ENCODE data around the gene PHLDA2.
A peak's percentile ranks its signal among the peaks of the same experiment; 100 is the strongest.

Gene PHLDA2

GRCh38 chr11:2950825-2951224 is 21.6 kb upstream of the PHLDA2 start:
- Histone ChIP-seq H3K4me2 (ENCODE audit: low read length, poor library complexity, severe bottlenecking) (no peak overlapping the region), H2BK5ac (ENCODE audit: low read depth, low read length, poor library complexity, severe bottlenecking) (no peak overlapping the region), H2BK15ac (ENCODE audit: low read depth, poor library complexity, severe bottlenecking) (no peak overlapping the region), H3K4me1 (ENCODE audit: control insufficient read depth, insufficient read depth, low read depth, low read length) (peaks cover 40% of the 10 kb centered on the region), H3K27me3 (ENCODE audit: control insufficient read depth in 1 of 2, insufficient read depth in 1 of 2, low read length in 2 of 2) (no peaks in the 10 kb centered on the region), H4K8ac (ENCODE audit: low read length) (no peak overlapping the region), H3K27ac (ENCODE audit: low read length, poor library complexity, severe bottlenecking) (peak overlapping the region; percentile 80), H3K9ac (ENCODE audit: low read length) (no peak overlapping the region), H3K79me1 (replicated peaks; ENCODE audit: low read length, poor library complexity, severe bottlenecking) (peaks cover 20% of the 10 kb centered on the region), H3K14ac (ENCODE audit: low read length in 2 of 2) (no peak overlapping the region), H2AFZ (ENCODE audit: low read depth, low read length) (no peak overlapping the region), H3K4me3 (ENCODE audit: insufficient read depth in 1 of 2, low read depth in 1 of 2, low read length in 2 of 2) (no peak overlapping the region), H4K91ac (ENCODE audit: low read length) (no peak overlapping the region), H2AK5ac (ENCODE audit: low read length, severe bottlenecking) (no peak overlapping the region), H2BK120ac (ENCODE audit: low read depth, low read length) (no peak overlapping the region), H3K18ac (ENCODE audit: low read depth in 1 of 2, low read length in 2 of 2) (no peak overlapping the region), H3K23ac (ENCODE audit: low read length in 2 of 2) (no peak overlapping the region), H3K36me3 (ENCODE audit: control insufficient read depth in 1 of 2, insufficient read depth in 2 of 2, low read depth in 1 of 2, low read length in 2 of 2) (peaks cover 49 to 87% of the 10 kb centered on the region in 2 experiments), H3K9me3 (ENCODE audit: control insufficient read depth, low read length) (no peaks in the 10 kb centered on the region), H2BK12ac (ENCODE audit: low read length in 2 of 2) (no peak overlapping the region), H3K4ac (ENCODE audit: low read depth in 1 of 2, low read length in 2 of 2) (peak overlapping the region in 1 of 2 experiments; percentile 35)
- peak; percentile 59 for DNase-seq
- no CpG with 5 or more reads among the region's 1 CpG for WGBS

- Histone ChIP-seq H3K4me2 (ENCODE audit: low read length, poor library complexity, severe bottlenecking) (no peak overlapping the region), H3K23ac (ENCODE audit: low read length in 2 of 2) (no peak overlapping the region), H2BK15ac (ENCODE audit: low read depth, poor library complexity, severe bottlenecking) (no peak overlapping the region), H2BK120ac (ENCODE audit: low read depth, low read length) (no peak overlapping the region), H4K8ac (ENCODE audit: low read length) (no peak overlapping the region), H3K27me3 (ENCODE audit: control insufficient read depth in 1 of 2, insufficient read depth in 1 of 2, low read length in 2 of 2) (no peaks in the 10 kb centered on the region), H3K14ac (ENCODE audit: low read length in 2 of 2) (peak overlapping the region in 1 of 2 experiments; percentile 89), H2AK5ac (ENCODE audit: low read length, severe bottlenecking) (peak overlapping the region; percentile 76), H3K9ac (ENCODE audit: low read length) (no peak overlapping the region), H2AFZ (ENCODE audit: low read depth, low read length) (no peak overlapping the region), H3K27ac (ENCODE audit: low read length, poor library complexity, severe bottlenecking) (no peak overlapping the region), H4K91ac (ENCODE audit: low read length) (peak overlapping the region; percentile 22), H3K9me3 (ENCODE audit: control insufficient read depth, low read length) (no peaks in the 10 kb centered on the region), H3K79me1 (replicated peaks; ENCODE audit: low read length, poor library complexity, severe bottlenecking) (peaks cover 20% of the 10 kb centered on the region), H3K18ac (ENCODE audit: low read depth in 1 of 2, low read length in 2 of 2) (peak overlapping the region in 1 of 2 experiments; percentile 59), H3K4ac (ENCODE audit: low read depth in 1 of 2, low read length in 2 of 2) (no peak overlapping the region), H2BK12ac (ENCODE audit: low read length in 2 of 2) (peak overlapping the region in 1 of 2 experiments; percentile 80), H3K36me3 (ENCODE audit: control insufficient read depth in 1 of 2, insufficient read depth in 2 of 2, low read depth in 1 of 2, low read length in 2 of 2) (peaks cover 49 to 78% of the 10 kb centered on the region in 2 experiments), H3K4me1 (ENCODE audit: control insufficient read depth, insufficient read depth, low read depth, low read length) (peaks cover 37% of the 10 kb centered on the region), H2BK5ac (ENCODE audit: low read depth, low read length, poor library complexity, severe bottlenecking) (no peak overlapping the region), H3K4me3 (ENCODE audit: insufficient read depth in 1 of 2, low read depth in 1 of 2, low read length in 2 of 2) (no peak overlapping the region)
- WGBS, result 95% methylated on average over 11 of the region's 11 CpGs
- DNase-seq, result no peak
Observed at GRCh38 chr11:2949920-2950319, 20.7 kb upstream of the PHLDA2 start.

GRCh38 chr11:2947744-2948143 is 18.5 kb upstream of the PHLDA2 start:
- no peak overlapping the region for H3K23ac ChIP-seq (ENCODE audit: low read length in 2 of 2)
- no peak overlapping the region for H3K4me2 ChIP-seq (ENCODE audit: low read length, poor library complexity, severe bottlenecking)
- no peak overlapping the region for H2BK5ac ChIP-seq (ENCODE audit: low read depth, low read length, poor library complexity, severe bottlenecking)
- no peak overlapping the region for H3K27ac ChIP-seq (ENCODE audit: low read length, poor library complexity, severe bottlenecking)
- H2BK15ac ChIP-seq (ENCODE audit: low read depth, poor library complexity, severe bottlenecking), result no peak overlapping the region
- no peak overlapping the region for H2AFZ ChIP-seq (ENCODE audit: low read depth, low read length)
- H3K27me3 ChIP-seq (ENCODE audit: control insufficient read depth in 1 of 2, insufficient read depth in 1 of 2, low read length in 2 of 2), result no peaks in the 10 kb centered on the region
- DNase-seq, result no peak
- no peak overlapping the region for H3K14ac ChIP-seq (ENCODE audit: low read length in 2 of 2)
- no peak overlapping the region for H3K4ac ChIP-seq (ENCODE audit: low read depth in 1 of 2, low read length in 2 of 2)
- H2BK12ac ChIP-seq (ENCODE audit: low read length in 2 of 2), result no peak overlapping the region
- peaks cover 27% of the 10 kb centered on the region for H3K79me1 ChIP-seq (replicated peaks; ENCODE audit: low read length, poor library complexity, severe bottlenecking)
- no peak overlapping the region for H3K9ac ChIP-seq (ENCODE audit: low read length)
- H3K9me3 ChIP-seq (ENCODE audit: control insufficient read depth, low read length), result no peaks in the 10 kb centered on the region
- WGBS, result 98% methylated on average over 10 of the region's 11 CpGs
- H2AK5ac ChIP-seq (ENCODE audit: low read length, severe bottlenecking), result peak overlapping the region; percentile 12
- H3K18ac ChIP-seq (ENCODE audit: low read depth in 1 of 2, low read length in 2 of 2), result no peak overlapping the region
- peak overlapping the region; percentile 8 for H4K91ac ChIP-seq (ENCODE audit: low read length)
- peaks cover 57 to 67% of the 10 kb centered on the region in 2 experiments for H3K36me3 ChIP-seq (ENCODE audit: control insufficient read depth in 1 of 2, insufficient read depth in 2 of 2, low read depth in 1 of 2, low read length in 2 of 2)
- no peak overlapping the region for H2BK120ac ChIP-seq (ENCODE audit: low read depth, low read length)
- H3K4me3 ChIP-seq (ENCODE audit: insufficient read depth in 1 of 2, low read depth in 1 of 2, low read length in 2 of 2), result no peak overlapping the region
- peaks cover 41% of the 10 kb centered on the region for H3K4me1 ChIP-seq (ENCODE audit: control insufficient read depth, insufficient read depth, low read depth, low read length)
- no peak overlapping the region for H4K8ac ChIP-seq (ENCODE audit: low read length)

- DNase-seq, result no peak
- no peak overlapping the region for H2BK15ac ChIP-seq (ENCODE audit: low read depth, poor library complexity, severe bottlenecking)
- H2AFZ ChIP-seq (ENCODE audit: low read depth, low read length), result no peak overlapping the region
- no peak overlapping the region for H3K4me2 ChIP-seq (ENCODE audit: low read length, poor library complexity, severe bottlenecking)
- peaks cover 48 to 57% of the 10 kb centered on the region in 2 experiments for H3K36me3 ChIP-seq (ENCODE audit: control insufficient read depth in 1 of 2, insufficient read depth in 2 of 2, low read depth in 1 of 2, low read length in 2 of 2)
- H2BK120ac ChIP-seq (ENCODE audit: low read depth, low read length), result no peak overlapping the region
- no peak overlapping the region for H4K8ac ChIP-seq (ENCODE audit: low read length)
- peak overlapping the region; percentile 62 for H3K9ac ChIP-seq (ENCODE audit: low read length)
- peaks cover 33% of the 10 kb centered on the region for H3K79me1 ChIP-seq (replicated peaks; ENCODE audit: low read length, poor library complexity, severe bottlenecking)
- H2AK5ac ChIP-seq (ENCODE audit: low read length, severe bottlenecking), result peak overlapping the region; percentile 19
- peak overlapping the region in 1 of 2 experiments; percentile 75 for H3K4me3 ChIP-seq (ENCODE audit: insufficient read depth in 1 of 2, low read depth in 1 of 2, low read length in 2 of 2)
- H2BK12ac ChIP-seq (ENCODE audit: low read length in 2 of 2), result peak overlapping the region; percentile 56 to 65
- peaks cover 43% of the 10 kb centered on the region for H3K4me1 ChIP-seq (ENCODE audit: control insufficient read depth, insufficient read depth, low read depth, low read length)
- H3K23ac ChIP-seq (ENCODE audit: low read length in 2 of 2), result peak overlapping the region in 1 of 2 experiments; percentile 14
- peak overlapping the region in 1 of 2 experiments; percentile 44 for H3K14ac ChIP-seq (ENCODE audit: low read length in 2 of 2)
- H3K27me3 ChIP-seq (ENCODE audit: control insufficient read depth in 1 of 2, insufficient read depth in 1 of 2, low read length in 2 of 2), result no peaks in the 10 kb centered on the region
- peak overlapping the region; percentile 48 for H3K27ac ChIP-seq (ENCODE audit: low read length, poor library complexity, severe bottlenecking)
- WGBS, result 76% methylated on average over 8 of the region's 8 CpGs
- peak overlapping the region; percentile 66 to 86 for H3K18ac ChIP-seq (ENCODE audit: low read depth in 1 of 2, low read length in 2 of 2)
- no peak overlapping the region for H2BK5ac ChIP-seq (ENCODE audit: low read depth, low read length, poor library complexity, severe bottlenecking)
- peak overlapping the region in 1 of 2 experiments; percentile 11 for H3K4ac ChIP-seq (ENCODE audit: low read depth in 1 of 2, low read length in 2 of 2)
- no peak overlapping the region for H4K91ac ChIP-seq (ENCODE audit: low read length)
- no peaks in the 10 kb centered on the region for H3K9me3 ChIP-seq (ENCODE audit: control insufficient read depth, low read length)
Observed at GRCh38 chr11:2945757-2946287, 16.6 kb upstream of the PHLDA2 start.
